WTC11 (cell line): ENCODE results near the gene DPH5.

Source experiments
- CTCF ChIP-seq: fragments of 200-600 bp; IDR thresholded peaks from 2 replicates; pipeline ENCODE4 v1.8.0; 2022; ENCODE audit warnings: antibody characterized with exemption
- FOXJ3 ChIP-seq: sonication (generic); formaldehyde crosslinking; IDR thresholded peaks from 2 replicates; pipeline ENCODE4 v1.9.0; 2021; ENCODE audit warnings: missing genetic modification reagents, mild to moderate bottlenecking, borderline replicate concordance
- HMGA2 ChIP-seq: fragments of 250-450 bp; sonication (Bioruptor Pico); IDR thresholded peaks from 2 replicates; pipeline ENCODE4 v1.4.0; 2021; ENCODE audit warnings: mild to moderate bottlenecking, moderate library complexity
- MAX ChIP-seq: sonication (generic); formaldehyde crosslinking; IDR thresholded peaks from 2 replicates; pipeline ENCODE4 v1.8.0; 2022; ENCODE audit warnings: mild to moderate bottlenecking, missing genetic modification reagents
- NFYB ChIP-seq: sonication (generic); formaldehyde crosslinking; conservative IDR thresholded peaks from 2 replicates; pipeline ENCODE4 v1.8.0; 2022; ENCODE audit warnings: low read depth, missing genetic modification reagents
- ZBTB21 ChIP-seq: sonication (generic); formaldehyde crosslinking; IDR thresholded peaks from 2 replicates; pipeline ENCODE4 v1.8.1; 2023; ENCODE audit warnings: mild to moderate bottlenecking, missing genetic modification reagents, borderline replicate concordance
- TF ChIP-seq, protein P1 (sequence below): sonication (generic); formaldehyde crosslinking; IDR thresholded peaks from 2 replicates; pipeline ENCODE4 v1.8.0; 2023; ENCODE audit warnings: missing genetic modification reagents, mild to moderate bottlenecking, borderline replicate concordance
- TF ChIP-seq, protein P2 (sequence below): sonication (generic); formaldehyde crosslinking; IDR thresholded peaks from 2 replicates; pipeline ENCODE4 v1.8.0; 2022; ENCODE audit warnings: mild to moderate bottlenecking, missing genetic modification reagents

GRCh38 chr1:101039245-101039644 is 13.7 kb upstream of the DPH5 start:
- TF ChIP-seq NFYB (CRISPR knock-in tag) = no peak
- TF ChIP-seq CTCF = no peak
- no peak for TF ChIP-seq ZBTB21 (CRISPR knock-in tag)
- no peak for TF ChIP-seq MAX (CRISPR knock-in tag)
- TF ChIP-seq FOXJ3 (CRISPR knock-in tag) = no peak
- TF ChIP-seq, protein P1, sequence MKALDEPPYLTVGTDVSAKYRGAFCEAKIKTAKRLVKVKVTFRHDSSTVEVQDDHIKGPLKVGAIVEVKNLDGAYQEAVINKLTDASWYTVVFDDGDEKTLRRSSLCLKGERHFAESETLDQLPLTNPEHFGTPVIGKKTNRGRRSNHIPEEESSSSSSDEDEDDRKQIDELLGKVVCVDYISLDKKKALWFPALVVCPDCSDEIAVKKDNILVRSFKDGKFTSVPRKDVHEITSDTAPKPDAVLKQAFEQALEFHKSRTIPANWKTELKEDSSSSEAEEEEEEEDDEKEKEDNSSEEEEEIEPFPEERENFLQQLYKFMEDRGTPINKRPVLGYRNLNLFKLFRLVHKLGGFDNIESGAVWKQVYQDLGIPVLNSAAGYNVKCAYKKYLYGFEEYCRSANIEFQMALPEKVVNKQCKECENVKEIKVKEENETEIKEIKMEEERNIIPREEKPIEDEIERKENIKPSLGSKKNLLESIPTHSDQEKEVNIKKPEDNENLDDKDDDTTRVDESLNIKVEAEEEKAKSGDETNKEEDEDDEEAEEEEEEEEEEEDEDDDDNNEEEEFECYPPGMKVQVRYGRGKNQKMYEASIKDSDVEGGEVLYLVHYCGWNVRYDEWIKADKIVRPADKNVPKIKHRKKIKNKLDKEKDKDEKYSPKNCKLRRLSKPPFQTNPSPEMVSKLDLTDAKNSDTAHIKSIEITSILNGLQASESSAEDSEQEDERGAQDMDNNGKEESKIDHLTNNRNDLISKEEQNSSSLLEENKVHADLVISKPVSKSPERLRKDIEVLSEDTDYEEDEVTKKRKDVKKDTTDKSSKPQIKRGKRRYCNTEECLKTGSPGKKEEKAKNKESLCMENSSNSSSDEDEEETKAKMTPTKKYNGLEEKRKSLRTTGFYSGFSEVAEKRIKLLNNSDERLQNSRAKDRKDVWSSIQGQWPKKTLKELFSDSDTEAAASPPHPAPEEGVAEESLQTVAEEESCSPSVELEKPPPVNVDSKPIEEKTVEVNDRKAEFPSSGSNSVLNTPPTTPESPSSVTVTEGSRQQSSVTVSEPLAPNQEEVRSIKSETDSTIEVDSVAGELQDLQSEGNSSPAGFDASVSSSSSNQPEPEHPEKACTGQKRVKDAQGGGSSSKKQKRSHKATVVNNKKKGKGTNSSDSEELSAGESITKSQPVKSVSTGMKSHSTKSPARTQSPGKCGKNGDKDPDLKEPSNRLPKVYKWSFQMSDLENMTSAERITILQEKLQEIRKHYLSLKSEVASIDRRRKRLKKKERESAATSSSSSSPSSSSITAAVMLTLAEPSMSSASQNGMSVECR (CRISPR knock-in tag) = no peak
- TF ChIP-seq HMGA2 = no peak
- TF ChIP-seq, protein P2, sequence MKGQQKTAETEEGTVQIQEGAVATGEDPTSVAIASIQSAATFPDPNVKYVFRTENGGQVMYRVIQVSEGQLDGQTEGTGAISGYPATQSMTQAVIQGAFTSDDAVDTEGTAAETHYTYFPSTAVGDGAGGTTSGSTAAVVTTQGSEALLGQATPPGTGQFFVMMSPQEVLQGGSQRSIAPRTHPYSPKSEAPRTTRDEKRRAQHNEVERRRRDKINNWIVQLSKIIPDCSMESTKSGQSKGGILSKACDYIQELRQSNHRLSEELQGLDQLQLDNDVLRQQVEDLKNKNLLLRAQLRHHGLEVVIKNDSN = no peak
